ENCODE results near the gene CCND1.

The CCND1 gene

DNA sequence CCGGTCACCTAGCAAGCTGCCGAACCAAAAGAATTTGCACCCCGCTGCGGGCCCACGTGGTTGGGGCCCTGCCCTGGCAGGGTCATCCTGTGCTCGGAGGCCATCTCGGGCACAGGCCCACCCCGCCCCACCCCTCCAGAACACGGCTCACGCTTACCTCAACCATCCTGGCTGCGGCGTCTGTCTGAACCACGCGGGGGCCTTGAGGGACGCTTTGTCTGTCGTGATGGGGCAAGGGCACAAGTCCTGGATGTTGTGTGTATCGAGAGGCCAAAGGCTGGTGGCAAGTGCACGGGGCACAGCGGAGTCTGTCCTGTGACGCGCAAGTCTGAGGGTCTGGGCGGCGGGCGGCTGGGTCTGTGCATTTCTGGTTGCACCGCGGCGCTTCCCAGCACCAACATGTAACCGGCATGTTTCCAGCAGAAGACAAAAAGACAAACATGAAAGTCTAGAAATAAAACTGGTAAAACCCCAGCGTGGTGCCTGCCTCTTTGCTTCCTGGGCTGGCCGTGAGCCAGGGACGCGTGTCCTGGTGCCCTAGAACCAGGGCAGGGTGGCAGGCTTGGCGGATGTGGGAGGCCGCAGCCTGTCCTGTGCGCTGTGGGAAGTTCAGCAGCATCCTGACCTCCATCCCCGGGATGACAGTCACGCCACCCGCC, 13.2 kb downstream of the CCND1 start:
- DNase-seq, result peak; percentile 20

DNA sequence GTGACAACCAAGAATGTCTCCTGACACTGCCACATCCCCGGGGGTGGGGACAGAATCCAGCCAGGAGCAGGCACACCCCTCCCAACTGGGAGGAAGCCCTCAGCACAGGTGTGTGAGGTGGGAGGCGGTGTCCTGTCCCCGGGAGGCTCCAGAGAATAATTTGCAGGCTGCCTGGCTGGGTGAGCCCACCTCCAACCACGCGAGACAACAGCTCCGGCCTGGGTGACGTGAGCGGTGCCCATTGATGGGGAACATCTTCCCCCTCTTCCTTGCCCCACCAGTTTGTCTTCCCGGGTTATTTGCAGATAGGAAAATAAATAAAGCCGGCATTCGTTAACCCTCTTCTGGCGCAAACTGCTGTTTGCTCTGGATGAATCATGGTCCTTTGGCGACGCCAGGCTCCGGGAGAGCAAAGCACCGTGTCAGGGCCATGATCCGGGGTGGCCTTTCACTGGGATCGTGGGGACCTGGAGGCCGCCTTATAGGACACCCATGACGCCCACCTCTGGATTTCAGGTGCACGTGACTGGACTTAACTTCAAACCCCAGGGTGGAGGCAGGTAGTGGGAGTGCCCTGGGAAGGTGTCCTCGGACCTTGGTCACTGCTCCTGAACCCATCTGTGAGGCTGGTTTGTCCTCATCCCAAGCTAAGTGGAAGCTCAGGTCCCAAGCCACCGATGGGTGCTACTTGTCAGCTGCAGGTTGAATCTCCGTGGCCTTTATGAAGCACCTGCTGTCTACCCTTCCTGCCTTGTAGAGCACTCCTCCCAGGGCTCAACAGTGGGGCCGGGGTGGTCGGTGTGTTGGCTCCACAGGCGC, 13.9 kb downstream of the CCND1 start:
- DNase-seq, result no peak

GRCh38 chr11:69655479-69656428, 14.8 kb downstream of the CCND1 start:
- DNase-seq, result no peak

GRCh38 chr11:69656536-69657455, 15.8 kb downstream of the CCND1 start:
- peak; percentile 17 for DNase-seq

DNA sequence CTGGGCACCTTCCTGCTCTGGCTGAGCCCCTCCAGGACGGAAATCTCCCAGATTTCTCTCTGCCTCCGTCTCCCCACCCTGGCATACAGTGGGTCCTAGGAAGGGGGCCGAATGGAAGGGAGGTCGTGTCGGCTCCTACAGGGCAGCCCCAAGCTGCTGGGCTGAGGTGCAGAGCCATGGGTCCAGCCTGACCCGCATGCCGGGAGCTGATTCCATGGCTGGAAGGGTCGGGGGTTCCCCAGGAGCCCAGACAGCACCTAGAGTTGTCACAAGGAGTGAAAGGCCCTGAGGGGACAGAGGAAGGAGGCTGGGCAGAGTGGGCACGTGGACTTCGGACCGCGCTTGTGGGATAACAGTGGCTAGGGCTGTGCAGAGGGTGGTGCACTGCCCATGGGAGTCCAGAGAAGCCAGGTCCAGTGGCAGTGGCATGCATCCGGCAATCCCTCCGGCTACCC, 16.5 kb downstream of the CCND1 start:
- no peak for DNase-seq

- DNase-seq, result no peak
Observed at GRCh38 chr11:69657911-69658625, 17.1 kb downstream of the CCND1 start.

- peak; percentile 14 for DNase-seq
Observed at GRCh38 chr11:69658626-69659450, 17.9 kb downstream of the CCND1 start.

DNA sequence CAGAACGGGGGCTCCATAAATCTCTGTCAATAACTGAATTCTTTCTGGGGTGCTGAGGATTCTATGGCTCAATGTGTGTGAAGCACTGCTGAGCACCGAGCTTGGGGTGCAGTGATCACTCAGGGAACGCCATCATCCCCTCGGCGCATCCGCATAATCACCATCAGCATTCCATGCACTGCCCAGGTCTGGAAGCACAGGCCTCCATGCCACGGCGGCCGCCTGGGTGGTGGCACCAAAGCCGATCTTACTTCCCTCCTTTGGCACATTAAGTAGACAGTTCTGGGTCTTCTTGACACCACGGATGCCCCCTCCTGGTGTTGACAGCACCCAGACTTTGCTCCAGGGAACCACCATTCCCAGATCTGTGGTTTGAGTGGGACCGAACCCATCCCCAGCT, 18.6 kb downstream of the CCND1 start:
- no peak for DNase-seq

- DNase-seq, result peak; percentile 10
Observed at GRCh38 chr11:69660001-69660500, 19.1 kb downstream of the CCND1 start.

DNA sequence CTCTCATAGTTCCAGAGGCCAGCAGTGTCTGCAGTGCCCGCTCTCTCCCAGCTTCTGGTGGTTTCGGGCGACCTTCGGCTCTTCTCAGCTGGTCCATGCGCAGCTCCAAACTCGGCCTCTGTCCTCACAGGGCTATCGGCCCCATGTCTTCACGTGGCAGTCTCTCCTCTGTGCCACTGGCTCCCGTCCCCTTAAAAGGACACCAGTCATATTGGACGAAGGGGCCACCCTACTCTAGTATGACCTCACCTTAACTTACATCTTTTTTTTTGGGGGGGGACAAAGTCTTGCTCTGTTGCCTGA, 20.4 kb downstream of the CCND1 start:
- peak; percentile 3 for DNase-seq

DNA sequence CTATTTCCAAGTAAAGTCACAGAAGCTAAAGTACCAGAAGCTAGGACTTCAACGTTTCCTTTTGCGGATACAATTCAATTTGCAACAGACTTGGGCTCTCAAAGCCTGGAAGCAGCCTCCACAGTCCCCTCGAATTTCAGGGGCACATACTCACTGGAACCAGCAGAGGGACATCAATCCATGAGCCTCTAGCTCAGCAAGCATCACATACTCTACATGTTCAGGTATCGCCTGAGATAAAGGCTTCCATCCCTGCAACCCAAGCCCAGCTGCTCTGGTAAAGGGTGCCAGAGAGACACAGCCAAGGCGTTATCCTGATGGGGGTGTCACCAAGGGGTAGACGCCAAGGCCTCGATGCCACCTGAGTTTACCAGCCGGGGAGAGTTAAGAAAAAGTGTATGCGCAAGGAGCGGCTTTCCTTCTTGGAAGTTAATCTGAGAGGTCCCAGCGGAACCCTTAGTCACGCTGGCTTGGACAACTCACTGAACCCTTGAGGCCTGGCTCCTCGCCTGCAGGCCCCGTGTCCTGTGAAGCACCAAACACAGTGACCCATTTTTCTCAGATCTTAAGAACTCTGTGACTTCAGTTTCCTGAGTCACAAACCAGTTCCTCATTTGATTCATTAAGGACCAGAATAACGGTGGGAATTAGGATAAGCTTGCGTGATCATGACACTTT, 21.2 kb downstream of the CCND1 start:
- DNase-seq, result peak; percentile 6

DNA sequence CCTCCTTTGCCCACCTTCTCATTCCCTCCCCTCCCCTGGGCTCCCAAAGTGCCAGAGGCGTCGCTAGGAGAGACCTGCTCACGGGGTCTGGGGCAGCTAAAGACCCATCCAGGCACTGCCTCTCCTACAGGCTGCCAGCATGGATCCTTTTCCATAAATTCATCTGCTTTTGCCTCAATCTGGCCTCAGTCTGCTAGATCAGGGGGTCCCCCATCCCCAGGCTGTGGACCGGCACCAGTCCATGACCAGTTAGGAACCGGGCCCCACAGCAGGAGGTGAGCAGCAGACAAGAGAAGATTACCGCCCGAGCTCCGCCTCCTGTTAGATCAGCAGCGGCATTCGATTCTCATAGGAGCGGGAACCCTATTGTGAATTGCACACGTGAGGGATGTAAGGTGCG, 21.9 kb downstream of the CCND1 start:
- peak; percentile 7 for DNase-seq

DNA sequence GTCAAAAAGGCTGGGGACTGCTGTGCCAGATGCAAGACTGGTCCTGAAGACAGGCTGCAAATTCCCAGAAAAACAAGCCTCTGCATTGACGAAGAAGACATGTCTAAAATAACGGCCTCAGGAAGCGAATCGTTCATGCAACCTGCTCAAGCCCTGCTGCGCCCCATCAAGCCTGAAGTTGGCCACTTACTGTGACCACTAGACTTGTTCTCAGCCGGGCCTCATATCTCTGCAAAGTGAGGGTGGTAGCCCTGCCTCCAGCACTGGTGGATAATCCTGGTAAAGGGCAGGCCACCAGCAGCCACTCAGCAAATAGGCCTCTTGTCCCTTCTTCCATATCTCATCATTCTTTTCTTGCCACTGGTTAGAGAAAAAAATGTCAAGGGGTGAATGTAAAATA, 22.4 kb downstream of the CCND1 start:
- DNase-seq, result peak; percentile 2

GRCh38 chr11:69664103-69664775, 23.3 kb downstream of the CCND1 start:
- no peak for DNase-seq

GRCh38 chr11:69664901-69665300, 23.9 kb downstream of the CCND1 start:
- DNase-seq, result no peak

DNA sequence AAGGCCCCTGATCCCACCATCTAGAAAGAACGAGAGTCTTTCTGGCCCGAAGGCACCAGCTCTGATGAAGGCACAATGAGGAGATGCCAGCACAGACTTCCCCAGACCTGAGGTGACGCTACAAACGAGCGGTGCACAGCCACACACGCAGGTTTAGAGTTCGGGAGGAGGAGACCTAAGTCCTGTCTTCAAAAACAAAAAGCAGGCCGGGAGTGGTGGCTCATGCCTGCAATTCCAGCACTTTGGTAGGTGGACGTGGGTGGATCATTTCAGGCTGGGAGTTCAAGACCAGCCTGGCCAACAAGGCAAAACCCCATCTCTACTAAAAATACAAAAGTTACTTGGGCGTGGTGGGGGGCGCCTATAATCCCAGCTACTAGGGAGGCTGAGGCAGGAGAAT, 24.7 kb downstream of the CCND1 start:
- no peak for DNase-seq

DNA sequence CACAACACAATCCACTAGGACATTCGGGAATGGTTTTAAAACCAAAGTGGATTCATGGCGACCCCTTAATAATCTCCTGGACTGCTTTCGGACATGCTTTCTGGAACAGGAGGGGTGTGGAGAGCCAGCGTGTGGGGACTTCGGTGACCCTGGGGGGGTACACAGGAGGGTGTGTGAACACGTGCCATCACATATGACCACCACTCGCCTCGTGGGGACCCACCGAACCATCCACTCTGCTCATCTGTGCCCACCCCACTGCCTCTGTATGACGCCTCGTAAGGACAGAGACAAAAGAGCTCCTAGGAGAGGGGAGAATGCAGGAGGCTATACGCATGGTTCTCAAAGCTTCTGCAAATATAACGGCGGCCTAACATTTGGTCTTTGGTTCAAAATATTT, 25.3 kb downstream of the CCND1 start:
- no peak for DNase-seq

DNA sequence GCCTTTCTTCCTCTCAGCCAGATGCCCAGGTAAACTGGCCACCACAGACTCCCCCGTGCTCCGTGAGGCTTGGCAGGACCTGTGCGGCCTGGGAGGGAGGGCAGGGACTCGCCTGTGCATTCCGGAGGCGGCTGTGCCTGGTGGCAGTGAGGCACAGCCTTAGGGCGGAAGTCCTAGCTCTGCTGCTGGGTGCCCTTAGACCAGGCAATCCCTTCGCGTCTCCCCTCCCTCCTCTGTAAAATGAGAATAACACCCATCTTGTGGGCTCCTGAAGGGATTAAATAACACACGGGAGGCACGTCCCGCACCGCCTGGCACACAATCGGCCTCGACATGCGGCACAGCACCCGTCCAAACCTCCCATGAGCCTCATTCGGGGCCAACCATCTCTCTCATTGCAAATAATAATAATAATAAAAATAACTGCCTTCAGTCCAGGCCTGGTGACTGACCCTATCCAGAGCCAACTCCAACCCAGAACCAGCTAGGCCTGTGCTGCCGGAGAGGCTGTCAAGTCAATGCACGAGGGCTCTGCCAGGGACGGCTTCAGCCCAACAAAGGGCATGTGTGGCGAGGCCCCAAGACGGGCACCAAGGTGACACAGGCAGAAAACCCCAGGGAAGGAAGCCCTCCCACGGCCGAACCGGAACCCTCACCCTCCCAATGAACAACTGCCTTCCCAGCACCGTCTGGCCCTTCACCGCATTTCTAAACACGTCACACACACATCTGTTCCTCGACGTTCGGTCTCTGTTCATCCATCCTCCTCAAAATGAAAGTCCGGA, 26.0 kb downstream of the CCND1 start:
- no peak for DNase-seq

Measured in right hindlimb (tissue), 1 donor.